Fibroblast of the aortic adventitia (primary cell): ENCODE data around the gene MORN1. TPM values are rescaled to one million over a fixed set of nuclear protein-coding genes. Genes with fewer than 3 reads are reported as not detected.

Experiments used
- DNase-seq: peaks from one replicate; pipeline ENCODE4 v3.0.0-alpha.2; 2010; ENCODE audit warnings: low read depth
- H3K4me3 ChIP-seq: 2 replicates; pipeline ENCODE4 v1.5.1; 2011; ENCODE audit warnings: low read depth, mild to moderate bottlenecking, control low read depth, low read length, moderate library complexity
- total RNA-seq: library from RNA; depleted of rRNA; stranded (reverse); fragments of >200 nt; gene quantifications from 2 replicates; pipeline ENCODE4 v1.2.3, GENCODE V29; 2012; ENCODE audit warnings: low replicate concordance
- TF ChIP-seq, protein P1 (sequence below): IDR thresholded peaks from 2 replicates; pipeline ENCODE4 v1.5.1; 2011; ENCODE audit warnings: mild to moderate bottlenecking, low read length, control low read depth, inconsistent platforms; ENCODE audit not compliant: insufficient read depth

Gene MORN1
- total RNA-seq, 1 donor = 11.8 TPM

DNA sequence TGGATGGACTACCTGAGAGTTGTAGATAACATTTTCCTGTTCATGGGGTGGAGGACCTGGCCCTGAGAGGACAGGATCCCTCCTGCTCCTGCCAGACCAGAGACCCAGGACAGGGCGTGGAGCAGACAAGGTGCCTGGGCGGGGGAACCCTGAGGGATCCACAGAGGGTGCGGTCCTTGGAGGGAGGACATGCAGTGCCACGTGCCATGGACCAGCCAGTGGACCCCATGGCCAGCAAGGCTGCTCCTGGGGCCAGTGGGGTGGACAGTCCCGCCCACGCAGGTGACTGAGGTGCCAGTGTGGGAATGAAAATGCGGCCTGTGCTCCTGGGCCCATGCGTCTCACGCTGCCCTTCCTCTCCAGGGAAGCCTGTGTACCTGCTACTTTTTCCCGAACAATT lies 3.9 kb upstream of the MORN1 start:
- H3K4me3 ChIP-seq = no peak overlapping the region
- no peak for DNase-seq
- TF ChIP-seq, protein P1, sequence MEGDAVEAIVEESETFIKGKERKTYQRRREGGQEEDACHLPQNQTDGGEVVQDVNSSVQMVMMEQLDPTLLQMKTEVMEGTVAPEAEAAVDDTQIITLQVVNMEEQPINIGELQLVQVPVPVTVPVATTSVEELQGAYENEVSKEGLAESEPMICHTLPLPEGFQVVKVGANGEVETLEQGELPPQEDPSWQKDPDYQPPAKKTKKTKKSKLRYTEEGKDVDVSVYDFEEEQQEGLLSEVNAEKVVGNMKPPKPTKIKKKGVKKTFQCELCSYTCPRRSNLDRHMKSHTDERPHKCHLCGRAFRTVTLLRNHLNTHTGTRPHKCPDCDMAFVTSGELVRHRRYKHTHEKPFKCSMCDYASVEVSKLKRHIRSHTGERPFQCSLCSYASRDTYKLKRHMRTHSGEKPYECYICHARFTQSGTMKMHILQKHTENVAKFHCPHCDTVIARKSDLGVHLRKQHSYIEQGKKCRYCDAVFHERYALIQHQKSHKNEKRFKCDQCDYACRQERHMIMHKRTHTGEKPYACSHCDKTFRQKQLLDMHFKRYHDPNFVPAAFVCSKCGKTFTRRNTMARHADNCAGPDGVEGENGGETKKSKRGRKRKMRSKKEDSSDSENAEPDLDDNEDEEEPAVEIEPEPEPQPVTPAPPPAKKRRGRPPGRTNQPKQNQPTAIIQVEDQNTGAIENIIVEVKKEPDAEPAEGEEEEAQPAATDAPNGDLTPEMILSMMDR = no peak

DNA sequence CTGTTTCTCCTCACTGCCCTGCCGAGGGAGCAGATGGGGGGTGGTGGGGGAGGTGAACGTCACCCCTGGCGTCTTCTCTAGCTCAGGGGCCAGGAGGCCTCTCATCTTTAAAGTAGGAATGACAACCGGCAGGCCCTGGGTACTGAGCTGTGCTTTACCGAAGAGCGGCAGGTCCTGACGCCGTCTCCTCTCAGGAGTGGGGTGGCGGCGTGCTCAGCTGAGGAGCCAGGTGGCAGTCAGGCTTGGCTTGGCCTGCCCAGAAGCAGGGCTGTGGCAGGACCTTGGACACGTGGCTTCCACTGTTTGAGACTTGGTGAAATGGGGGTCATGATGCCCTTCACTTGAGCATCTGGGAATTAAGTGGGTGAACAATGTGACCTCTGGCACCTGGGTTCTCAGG lies 3.4 kb upstream of the MORN1 start:
- H3K4me3 ChIP-seq = no peak overlapping the region
- DNase-seq = no peak
- TF ChIP-seq, protein P1 = no peak

DNA sequence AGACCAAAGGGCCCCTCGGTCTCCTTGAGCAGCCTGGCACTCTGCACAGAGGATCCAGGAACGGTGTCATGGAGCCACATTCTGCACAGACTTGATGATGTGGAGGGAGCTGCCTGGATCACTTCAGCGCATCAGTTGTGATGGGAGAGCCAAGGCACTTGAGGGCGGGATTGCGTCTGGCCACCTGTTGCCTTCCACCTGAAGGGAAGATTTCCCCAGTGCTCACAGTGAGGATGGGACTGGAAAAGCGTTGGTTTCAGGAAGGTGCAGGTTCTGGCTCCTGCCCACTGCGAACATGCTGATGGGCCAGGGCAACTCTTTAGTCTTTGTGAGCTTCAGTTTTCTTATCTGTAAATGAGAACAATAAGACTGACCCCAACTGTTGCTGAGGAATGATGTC lies 2.9 kb upstream of the MORN1 start:
- DNase-seq = no peak
- TF ChIP-seq, protein P1 = no peak
- no peak overlapping the region for H3K4me3 ChIP-seq

DNA sequence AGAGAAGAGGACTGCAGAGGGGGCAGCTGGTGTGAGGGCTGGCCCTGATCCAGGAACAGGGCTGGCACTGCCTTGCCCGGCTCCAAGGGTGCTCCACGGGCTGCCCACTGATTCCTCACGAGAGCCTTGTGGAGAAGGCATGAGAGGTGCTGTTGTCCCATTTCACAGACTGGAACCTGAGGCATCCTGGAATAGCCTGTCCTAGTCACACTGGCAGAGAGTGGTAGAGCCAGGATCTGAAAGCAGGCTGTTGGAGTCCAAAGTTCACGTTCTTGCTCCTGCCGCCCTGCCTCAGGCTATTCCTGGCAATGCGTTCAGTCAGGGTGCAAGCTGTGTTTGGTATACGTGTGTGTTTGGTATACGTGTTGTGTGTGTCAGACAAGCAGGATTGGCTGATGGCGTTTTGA lies 2.1 kb upstream of the MORN1 start:
- TF ChIP-seq, protein P1 = no peak
- H3K4me3 ChIP-seq = no peak overlapping the region
- DNase-seq = no peak

DNA sequence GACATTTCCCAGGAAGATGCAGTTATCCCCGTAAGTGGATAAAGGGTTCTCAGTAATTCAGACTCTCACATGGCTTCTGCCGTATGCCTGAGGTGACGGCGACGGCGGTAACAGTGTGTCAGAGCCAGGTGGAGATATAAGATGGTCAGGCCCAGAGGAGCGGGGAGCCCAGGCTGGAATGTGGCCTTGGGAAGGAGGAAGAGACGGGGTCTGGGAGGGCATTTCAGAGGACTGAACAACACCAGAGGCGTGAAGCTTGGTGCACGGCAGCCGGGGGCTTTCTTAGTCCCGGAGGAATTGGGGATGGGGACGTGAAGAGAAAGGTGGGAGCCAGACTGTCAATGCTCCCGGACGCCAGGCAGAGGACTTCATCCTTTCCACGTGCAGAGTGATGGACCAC lies 1.3 kb upstream of the MORN1 start:
- TF ChIP-seq, protein P1 = no peak
- H3K4me3 ChIP-seq = peak overlapping the region; percentile 84
- no peak for DNase-seq

DNA sequence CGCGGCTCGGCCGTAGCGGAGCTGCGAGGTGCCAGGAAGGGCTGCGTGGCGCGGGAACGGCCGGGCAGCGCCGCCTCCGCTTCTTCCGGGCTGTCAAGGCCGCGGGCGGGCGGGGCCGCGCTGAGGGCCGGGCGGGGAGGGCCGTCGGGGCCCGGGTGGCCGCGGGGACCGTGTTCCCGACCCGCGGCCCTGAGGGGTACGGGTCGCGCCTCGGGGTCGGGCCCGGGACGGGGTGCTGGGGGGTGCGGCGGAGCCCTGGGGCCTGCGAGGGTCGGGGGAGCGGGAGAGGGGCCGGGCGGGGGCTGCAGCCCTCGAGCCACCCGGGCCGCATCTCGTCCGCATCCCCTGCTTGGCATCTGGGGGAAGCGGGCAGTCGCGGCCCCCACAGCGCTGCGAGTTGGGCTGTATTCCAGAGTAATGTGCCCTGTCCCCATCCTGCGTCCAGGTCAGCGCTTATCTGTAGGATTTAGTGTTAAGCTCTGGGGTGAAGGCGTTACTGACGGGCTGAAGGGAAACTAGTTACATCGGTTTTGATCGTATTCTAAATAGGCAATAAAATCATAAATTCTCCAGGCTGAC lies 666 bp upstream of the MORN1 start:
- TF ChIP-seq, protein P1 = no peak
- H3K4me3 ChIP-seq = peak overlapping the region; percentile 84
- DNase-seq = no peak

DNA sequence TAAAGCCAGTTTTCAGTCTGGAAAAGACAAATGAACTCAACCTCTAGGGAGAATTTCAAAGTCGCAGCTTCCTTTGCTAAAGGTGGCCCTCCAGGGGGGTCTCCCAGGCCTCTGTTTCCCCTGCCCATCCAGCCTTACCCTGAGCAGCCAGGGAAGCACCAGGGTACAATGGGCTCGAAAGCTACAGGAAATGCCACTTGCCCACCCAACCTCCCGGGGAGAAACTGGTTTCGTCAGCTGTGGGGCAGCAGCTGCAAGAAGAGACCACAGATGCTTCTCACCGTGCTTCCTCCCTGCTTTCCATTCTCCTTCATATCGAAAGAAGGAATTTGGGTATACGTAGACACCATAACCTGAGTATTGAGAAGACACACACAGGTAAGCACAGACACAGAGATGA lies 1.7 kb downstream of the MORN1 start:
- TF ChIP-seq, protein P1 = no peak
- no peak for DNase-seq
- no peak overlapping the region for H3K4me3 ChIP-seq
